GM19452 (cell line): ENCODE measurements around the gene U2AF1.
"Not testable (repeated sequence)": the region's sequence is repeated elsewhere in the genome, so short reads cannot be mapped to it uniquely, and the experiment has no call there.

Experiments used
- ATAC-seq: cut with Tn5 transposase; IDR thresholded peaks from one replicate; pipeline ENCODE4 v1.9.1; 2021; ENCODE audit not compliant: unreplicated experiment

U2AF1 gene

DNA sequence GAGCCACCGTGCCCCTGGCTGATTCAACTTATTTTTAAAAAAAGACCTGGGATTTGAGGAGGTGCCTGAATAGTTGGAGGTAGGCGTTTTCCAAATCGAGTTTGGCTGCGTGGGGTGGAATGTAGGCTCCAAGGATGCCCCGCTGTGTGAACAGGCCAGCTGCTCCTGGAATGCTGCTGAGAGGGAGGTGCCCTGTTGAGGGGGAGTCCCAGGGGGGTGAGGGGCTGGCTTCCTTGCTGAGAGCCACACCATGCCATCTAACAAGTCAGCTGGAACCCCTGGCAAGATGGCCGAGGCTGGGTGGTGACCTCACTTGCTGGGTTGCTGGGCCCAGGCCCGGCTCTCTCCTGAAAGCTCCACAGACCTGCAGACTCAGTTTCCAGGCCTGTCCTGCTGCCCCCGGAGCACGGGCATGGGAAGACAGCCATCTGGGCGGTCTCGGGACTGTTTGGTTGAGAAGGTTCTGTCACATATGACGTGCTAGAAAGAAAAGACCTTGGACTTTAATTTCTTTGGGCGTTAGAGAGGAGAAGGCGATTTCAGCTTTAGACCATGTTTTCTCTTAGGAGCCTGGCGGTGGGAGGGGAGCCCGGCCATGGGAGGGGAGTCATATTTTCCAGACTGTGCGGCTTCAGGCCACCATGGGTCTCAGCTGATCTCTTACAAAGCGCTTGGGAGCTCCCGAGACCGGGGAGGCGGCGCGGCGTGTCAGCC is 24.6 kb downstream of the U2AF1 start:
- ATAC-seq, result not testable (repeated sequence)

DNA sequence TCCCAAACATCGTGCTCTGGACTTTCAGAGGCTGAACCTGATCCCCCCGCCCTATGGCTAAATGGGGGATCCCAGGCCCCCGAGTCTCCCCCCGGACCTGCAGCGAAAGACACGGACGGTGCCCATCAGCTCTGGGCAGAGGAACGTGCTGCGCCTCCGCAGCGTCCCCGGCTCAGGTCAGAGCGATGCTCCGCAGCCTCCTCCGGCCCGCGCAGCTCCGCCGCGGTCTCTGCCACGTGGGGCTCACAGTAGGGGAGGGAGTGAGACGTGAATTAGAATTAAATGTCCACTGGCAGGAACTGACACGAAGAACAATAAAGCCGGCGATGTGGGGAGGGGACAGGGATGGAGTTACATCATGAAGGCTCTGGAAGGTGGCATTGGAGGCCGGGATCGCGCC is 30.7 kb downstream of the U2AF1 start:
- ATAC-seq, result not testable (repeated sequence)

DNA sequence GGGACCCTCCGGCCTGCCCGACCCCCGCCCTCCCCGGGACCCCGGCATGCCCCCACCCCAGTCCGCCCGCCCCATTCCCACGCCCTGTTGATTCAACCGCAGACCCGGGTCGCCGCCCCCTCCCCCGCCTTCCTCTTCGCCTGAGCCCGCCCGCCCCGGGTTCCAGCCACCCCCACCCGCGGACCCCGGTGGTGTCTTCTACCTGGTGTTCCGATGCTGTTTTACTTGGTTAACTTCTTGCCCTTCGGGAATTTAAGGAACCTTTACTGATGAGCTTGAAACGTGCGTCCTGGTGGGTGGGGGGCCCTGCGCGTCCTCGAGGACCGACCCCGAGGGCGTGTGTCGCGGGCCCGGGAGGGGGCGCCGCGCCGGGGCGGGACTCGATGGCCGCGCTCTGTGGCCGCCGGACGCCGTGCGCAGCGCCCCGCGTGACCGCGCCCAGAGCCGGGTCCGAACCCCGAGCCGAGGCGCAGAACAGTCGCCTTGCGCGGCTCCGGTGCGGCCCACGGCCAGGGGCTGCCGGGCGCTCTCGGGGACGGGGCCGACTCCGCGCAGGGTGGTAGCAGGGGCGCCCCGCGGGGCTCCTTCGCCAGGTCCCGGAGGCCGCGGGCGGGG is 31.2 kb downstream of the U2AF1 start:
- not testable (repeated sequence) for ATAC-seq

DNA sequence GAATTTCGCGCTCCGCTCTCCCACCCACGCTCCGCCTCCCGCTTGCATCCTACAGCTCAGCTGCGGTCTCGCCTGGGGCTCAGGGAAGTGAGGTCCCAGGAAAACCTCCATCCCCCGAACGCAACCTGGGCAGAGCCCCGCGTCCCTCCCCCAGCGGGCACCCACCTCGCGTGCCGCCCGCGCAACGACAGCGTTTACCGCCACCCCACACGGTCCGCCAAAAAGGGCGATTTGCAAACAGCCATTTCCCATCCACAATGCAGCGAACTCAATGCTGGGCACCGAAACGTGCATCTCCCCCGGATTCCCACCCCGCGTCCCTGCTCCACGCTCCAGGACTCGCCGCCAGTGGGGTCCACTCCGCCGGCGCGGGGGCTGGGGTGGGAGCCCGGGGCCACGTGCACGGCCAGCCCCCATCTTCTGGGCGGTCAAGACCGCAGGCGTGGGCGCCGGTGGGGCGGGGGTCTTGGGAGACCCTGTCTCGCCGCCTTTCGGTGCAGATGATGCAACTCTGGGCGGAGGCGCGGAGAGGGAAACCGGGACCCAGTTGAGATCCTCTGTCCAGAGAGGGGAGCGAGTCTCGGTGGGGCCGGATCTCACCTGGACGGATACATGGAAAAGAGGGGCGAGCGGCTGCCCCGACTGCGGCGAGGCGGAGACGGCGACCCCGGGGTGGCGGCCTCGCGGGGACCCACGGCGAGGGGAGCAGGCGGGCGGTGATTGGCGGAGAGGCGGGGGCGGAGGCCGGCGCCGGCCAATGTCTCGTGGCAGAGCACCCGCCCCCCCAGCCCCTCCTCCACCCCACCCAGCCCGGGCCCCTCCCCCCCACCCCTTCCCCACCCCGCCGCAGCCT is 32.0 kb downstream of the U2AF1 start, which contains the start of gene CBS:
Gene CBS (minus strand): TSS at position 666 of the 853 bp plus-strand sequence. CDS start 3,642 bp downstream, outside the sequence.
- ATAC-seq, result not testable (repeated sequence)

DNA sequence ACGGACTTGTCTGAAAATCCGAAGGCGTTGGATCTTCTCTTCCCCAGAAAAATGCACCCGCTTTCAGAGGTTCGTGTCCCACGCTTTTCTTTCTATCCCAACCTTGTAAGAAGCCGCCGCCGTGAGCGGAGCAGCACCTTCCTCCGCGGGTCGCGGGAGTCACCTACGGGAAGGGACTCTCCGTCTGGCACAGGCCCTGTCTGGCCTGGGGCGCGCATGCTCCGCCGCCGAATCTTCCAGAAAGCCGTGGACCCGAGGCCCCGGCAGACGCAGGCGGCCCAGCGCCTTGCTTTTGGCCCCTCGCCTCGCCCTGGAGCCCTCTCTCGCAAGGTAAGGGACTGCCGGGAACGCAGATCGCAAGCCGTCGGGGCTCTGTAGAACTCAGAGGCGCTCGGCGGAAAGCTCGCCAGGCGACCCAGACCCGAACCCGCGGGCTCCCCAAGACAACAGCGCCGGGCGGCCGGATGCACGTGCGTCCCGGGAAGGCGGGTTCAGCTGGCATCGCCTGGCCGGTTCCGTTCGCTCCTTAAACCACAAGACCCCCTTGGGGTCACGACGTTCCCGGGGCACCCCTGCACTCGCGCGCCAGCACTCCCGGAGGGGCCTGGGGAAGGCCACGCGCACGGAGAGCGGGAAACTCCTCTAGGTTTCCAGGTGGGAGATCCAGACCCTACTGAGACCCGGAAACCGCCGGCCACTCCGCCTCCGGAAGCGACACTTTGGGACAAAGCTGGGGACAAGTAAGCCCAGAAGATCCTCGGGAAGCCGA is 32.8 kb downstream of the U2AF1 start:
- ATAC-seq, result not testable (repeated sequence)

DNA sequence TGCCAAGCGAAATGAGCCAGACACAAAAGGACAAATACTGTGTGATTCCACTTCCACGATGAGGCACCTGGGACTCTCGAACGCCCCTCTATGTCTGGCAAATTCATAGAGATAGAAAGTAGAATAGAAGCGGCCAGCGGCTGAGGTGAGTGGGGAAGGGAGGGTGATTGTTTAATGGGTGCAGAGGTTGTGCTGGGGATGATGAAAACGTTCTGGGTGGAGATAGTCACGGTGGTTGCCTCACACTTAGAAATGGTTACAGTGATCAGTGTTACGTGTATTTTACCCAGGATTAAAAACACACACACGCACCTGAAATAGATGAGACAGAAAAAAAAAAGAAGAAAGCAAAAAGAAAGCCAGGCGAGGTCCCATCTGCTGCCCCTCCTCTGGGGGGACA is 34.6 kb downstream of the U2AF1 start:
- not testable (repeated sequence) for ATAC-seq

DNA sequence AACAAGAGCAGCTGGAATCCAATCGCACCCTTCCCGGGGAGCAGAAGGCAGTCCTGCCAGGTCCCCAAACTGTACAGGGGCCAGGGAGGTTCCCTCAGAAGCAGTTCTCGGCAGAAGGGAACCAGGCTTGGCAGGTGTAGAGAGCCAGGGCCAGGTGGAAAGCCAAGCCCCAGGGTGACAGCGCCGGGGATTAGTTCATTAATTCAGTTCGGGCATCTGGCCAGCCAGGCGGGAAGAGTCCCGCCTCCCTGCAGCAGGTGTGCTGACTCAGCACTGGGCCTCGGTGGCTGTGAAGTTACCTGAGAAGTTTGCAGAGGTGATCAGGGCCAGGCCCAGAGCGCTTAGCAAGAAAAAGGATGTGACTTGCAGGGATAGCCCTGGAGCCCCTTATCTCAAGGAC is 37.7 kb downstream of the U2AF1 start:
- not testable (repeated sequence) for ATAC-seq

DNA sequence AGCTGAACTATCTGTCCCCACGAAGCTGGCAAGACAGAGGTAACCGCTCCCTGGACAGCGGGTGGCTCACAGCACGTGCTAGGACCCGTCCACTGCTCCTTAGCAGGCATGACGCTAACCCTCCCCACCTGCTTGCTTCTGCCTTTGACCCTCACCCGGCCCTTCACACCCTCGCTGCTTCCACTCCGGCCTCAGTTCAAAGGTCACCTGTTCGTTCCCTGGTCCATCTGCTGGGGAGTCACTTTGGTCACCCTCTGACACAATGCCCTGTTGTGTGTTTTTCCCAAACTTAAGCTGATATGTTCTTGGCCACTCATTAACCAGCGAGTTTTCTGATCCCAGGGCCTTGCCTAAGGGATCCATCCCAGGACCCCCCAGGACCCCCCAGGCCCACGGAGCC is 39.3 kb downstream of the U2AF1 start:
- ATAC-seq, result not testable (repeated sequence)

DNA sequence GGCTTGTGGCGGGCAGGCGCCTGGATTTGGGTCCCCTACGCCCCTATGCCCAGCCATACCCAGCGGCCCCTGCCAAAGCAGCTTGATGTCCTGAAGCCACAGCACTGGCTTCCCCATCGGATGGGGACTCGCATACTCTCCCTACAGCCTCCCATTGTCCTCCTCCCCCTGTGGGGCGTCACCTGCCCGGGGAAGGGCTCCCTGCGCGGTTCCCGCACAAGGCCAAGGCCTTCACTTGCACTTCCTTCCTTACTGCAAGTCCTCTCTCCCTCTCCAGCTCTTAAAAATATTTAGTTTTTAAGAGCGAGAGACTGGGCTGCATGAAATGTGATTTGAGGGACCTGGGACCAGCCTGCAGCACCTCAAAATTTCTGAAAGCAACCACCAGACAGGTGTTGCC is 40.7 kb downstream of the U2AF1 start:
- ATAC-seq, result not testable (repeated sequence)

DNA sequence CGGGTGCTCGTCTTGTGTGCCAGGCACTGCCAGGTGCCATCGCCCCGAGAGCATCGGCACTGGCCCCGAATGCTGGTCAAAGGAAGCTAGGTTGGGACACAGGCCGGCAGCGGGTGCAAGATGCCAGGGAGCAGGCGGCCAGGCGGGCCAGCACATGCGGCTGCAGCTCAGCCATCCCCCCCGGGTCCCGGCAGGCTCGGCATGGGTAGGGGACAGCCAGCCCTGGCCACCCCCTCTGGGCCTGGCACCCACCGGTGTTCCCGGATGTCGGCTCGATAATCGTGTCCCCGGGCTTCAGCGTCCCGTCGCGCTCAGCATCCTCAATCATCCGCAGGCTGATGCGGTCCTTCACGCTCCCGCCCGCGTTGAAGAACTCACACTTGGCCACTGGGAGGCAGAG is 41.4 kb downstream of the U2AF1 start:
- ATAC-seq, result not testable (repeated sequence)

DNA sequence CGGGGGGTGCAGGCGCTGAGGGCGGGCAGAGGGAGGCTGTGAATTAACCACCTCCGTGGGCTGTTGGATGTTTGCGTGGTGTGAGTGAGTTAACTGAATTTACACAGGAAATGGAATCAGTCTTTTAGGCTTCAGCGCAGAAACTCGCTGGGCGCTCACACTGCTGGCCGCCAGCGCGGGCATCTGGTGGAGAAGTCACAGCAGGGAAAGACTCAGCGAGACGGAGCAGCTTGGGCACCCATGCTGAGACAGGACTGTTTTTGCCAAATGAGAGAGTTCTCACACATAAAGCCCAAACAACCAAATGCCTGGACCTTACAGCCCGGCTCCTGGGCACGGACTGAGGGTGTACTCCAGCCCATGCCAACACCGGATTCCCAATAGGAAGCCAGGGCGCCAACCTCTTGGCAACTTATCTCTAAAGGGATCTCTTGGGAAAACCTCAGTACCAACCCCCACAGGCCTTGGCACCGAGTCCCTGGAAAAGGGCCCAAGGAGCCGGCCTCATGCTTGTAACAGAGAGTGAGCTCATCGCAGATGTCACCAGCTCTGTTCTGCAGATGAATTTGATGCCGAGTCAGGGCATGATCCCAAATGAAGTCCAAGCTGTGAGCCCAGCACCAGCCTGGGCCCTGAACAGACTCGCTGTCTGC is 43.0 kb downstream of the U2AF1 start:
- ATAC-seq, result not testable (repeated sequence)

DNA sequence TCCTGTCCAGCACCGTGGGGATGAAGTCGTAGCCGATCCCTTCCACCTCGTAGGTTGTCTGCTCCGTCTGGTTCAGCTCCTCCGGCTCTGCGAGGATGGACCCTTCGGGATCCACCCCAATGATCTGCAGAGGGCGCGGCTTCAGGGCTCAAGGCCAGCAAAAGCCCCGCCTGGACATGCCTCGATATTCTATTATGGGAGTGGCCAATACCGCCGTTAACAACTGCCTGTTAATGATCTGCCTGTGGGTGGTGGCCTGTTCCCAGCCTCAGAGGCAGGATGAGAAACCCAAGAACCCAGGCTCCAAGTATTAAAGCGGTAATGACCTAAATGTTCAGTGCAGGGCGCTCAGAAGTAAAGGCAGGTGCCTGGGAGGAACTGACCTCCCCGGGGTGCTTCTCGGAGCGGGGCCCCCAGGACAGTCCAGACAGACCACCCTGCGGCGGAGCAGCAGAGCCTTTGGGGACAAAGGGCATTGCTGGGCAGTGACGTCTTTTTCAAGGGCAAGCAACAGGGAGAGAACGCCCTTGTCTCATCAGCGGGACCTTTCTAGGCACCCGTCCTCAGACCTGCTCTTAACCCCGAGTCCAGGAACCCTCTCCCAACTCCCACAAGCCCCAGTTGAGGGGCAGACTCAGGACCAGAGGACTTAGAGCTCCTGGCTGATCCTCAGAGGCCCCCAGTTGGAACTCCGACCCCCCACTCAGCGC is 44.3 kb downstream of the U2AF1 start:
- not testable (repeated sequence) for ATAC-seq

DNA sequence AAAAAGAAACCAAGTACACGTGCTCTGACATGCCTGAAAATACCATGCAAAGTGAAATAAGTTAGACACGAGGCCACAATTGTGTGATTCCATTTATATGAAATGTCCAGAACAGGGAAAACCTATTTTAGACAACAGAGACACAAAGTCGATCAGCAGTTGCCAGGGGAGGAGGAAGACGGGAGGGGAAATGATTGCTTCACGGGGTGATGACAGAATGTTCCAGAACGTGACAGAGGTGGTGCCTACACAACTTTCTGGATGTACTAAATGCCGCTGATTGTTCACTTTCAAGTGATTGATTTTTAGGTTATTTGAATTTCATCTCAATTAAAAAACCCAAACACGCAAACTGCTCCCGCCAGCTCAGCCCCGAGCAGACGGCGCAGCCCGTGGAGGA is 54.3 kb downstream of the U2AF1 start:
- not testable (repeated sequence) for ATAC-seq

DNA sequence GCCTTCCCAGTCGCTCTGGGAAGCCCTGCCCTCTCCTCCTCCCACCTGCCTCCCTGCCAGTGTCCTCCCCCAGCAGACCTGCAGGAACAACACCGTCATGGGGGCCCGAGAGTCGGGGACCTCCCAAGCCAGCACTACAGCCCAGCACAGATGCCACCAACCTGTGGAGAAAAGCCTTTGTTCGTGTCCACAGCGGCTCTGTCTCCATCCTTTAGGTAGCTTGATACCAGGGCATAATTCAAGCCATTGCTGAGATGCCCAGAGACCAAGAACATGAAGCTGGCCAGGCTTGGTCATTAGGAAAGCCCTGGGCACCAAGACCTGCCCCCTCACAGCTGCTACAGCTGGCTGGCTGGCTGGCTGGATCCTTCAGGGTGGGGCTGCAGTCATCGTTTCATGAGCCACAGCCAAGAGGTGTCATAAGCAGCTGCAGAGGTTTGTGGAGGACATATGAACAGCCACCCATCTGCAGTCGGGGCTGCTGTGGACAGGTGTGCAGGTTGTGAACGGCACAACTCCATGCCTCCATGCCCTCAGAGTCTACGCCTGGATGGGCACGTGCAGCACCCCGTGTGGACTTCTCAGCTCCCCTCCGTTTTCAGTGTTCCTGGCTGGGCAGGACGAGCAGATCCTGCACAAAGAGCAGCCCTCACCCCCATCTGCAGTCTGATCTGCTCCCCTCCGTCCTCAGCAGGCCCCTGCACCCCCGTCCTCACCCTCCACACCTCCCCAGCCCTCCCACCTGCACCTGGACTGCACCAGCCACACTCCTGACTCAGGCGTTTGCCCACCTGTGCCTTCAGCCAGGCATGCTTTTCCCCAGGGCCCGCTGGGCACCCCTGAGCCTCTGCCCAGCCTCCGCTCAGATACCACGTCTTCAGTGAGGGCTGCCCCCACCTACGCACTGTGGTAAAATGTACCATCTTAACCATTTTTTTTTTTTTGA is 61.2 kb downstream of the U2AF1 start:
- ATAC-seq, result not testable (repeated sequence)

DNA sequence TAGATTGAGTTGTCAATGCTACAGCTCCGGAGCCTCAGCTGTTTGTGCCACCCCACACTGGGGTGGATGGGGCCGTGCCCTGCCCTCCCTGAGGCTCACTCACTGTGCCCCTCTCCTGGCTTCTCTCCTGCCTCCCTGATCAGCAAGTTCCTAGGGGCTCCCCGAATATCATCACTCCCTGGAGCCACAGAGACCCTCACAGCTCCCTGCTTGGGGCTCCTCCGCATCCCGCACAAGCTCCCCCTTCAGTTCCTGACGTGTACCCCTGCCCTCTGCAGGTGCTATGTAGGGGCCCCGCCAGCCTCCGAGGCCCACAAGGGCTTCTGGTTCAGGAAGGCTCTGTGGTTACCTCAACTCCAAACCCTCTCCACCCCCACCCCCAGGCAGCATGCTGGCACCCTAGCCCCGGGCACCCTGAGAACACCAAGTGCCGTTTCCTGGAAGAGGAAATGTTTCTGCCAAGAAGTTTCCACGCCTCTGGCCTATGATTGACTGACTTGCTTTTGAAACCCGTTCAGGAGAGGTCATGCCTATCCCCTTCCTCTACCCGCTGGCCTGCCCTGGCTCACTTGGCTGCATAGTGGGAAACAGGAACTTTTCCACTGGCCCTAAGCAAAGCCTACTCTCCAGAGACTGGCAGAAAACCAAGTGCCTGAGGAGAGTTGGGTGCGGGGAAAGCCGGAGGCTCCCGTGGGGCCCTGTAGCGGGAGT is 62.0 kb downstream of the U2AF1 start:
- not testable (repeated sequence) for ATAC-seq

DNA sequence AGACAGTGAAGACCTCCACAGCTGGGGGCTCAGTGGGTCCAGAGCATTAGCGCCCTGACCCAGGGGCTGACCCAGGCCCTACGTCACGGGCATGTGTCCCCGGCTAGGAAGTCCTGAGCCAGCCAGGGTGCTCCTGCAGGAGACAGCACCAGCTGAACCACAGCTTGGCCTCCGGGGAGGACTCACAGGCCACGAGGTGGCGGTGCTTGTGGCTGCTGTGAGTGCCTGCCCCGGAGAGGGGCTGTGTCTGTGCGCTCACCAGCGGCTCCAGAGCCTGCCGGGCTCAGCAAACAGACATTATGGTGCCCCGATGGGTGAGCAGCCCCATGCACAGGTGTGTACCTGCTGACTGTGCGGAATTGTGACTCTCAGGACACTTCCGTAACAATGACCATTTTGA is 62.8 kb downstream of the U2AF1 start:
- ATAC-seq, result not testable (repeated sequence)

DNA sequence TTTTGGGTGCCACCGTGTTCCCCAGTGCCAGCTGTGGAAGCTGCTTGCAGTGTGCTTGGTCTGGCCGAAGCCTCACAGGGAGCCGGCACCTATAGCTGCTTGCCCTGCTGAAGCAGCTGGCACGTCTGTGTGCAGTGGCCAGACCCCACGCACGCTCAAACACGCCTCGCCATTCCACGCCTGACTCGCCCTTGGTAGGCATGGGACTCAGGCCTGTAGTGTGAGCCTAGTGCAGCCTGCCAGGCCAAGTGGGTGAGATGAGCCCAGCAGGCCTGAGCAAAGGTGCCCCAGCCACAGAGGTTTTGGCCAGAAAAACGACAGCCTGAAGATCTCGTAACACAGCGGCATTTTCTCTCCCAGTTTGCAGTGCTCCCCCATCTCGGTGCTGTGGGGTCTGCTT is 64.1 kb downstream of the U2AF1 start:
- ATAC-seq, result not testable (repeated sequence)
